Rectal smooth muscle tissue (tissue), 1 donor: ENCODE measurements around the gene MYLK.

Source experiments
- H3K27ac ChIP-seq: one replicate; pipeline ENCODE4 v1.7.0; 2013; ENCODE audit warnings: low read depth, low read length, inconsistent platforms
- H3K27me3 ChIP-seq: one replicate; pipeline ENCODE4 v1.7.0; 2013; ENCODE audit warnings: low read length; ENCODE audit not compliant: control insufficient read depth, insufficient read depth
- H3K36me3 ChIP-seq: one replicate; pipeline ENCODE4 v1.7.0; 2013; ENCODE audit warnings: low read length; ENCODE audit not compliant: control insufficient read depth, insufficient read depth
- H3K4me1 ChIP-seq: one replicate; pipeline ENCODE4 v1.7.0; 2013; ENCODE audit warnings: low read length; ENCODE audit not compliant: control insufficient read depth, insufficient read depth
- H3K4me3 ChIP-seq: one replicate; pipeline ENCODE4 v1.7.0; 2013; ENCODE audit warnings: low read length
- H3K9ac ChIP-seq: one replicate; pipeline ENCODE4 v1.7.0; 2013; ENCODE audit warnings: low read length

The MYLK gene

GRCh38 chr3:123872621-123873020 lies 11.5 kb downstream of the MYLK start:
- Histone ChIP-seq H3K36me3 (no peaks in the 10 kb centered on the region), H3K4me3 (no peak overlapping the region), H3K4me1 (no peaks in the 10 kb centered on the region), H3K27ac (no peak overlapping the region), H3K27me3 (no peaks in the 10 kb centered on the region), H3K9ac (no peak overlapping the region)

- no peak overlapping the region for H3K9ac ChIP-seq
- no peaks in the 10 kb centered on the region for H3K4me1 ChIP-seq
- H3K27ac ChIP-seq, result no peak overlapping the region
- H3K27me3 ChIP-seq, result no peaks in the 10 kb centered on the region
- no peaks in the 10 kb centered on the region for H3K36me3 ChIP-seq
- H3K4me3 ChIP-seq, result no peak overlapping the region
Measured at GRCh38 chr3:123871946-123872345, 12.2 kb downstream of the MYLK start.

GRCh38 chr3:123870033-123870432 lies 14.1 kb downstream of the MYLK start:
- Histone ChIP-seq H3K27ac (no peak overlapping the region), H3K36me3 (no peaks in the 10 kb centered on the region), H3K27me3 (no peaks in the 10 kb centered on the region), H3K4me1 (no peaks in the 10 kb centered on the region), H3K4me3 (no peak overlapping the region), H3K9ac (no peak overlapping the region)

GRCh38 chr3:123869165-123869564 lies 15.0 kb downstream of the MYLK start:
- no peaks in the 10 kb centered on the region for H3K4me1 ChIP-seq
- H3K4me3 ChIP-seq, result no peak overlapping the region
- H3K27ac ChIP-seq, result no peak overlapping the region
- H3K36me3 ChIP-seq, result no peaks in the 10 kb centered on the region
- H3K27me3 ChIP-seq, result no peaks in the 10 kb centered on the region
- no peak overlapping the region for H3K9ac ChIP-seq

- Histone ChIP-seq H3K4me3 (no peak overlapping the region), H3K9ac (no peak overlapping the region), H3K27me3 (no peaks in the 10 kb centered on the region), H3K27ac (no peak overlapping the region), H3K36me3 (no peaks in the 10 kb centered on the region), H3K4me1 (no peaks in the 10 kb centered on the region)
Measured at GRCh38 chr3:123864706-123865105, 19.4 kb downstream of the MYLK start.

- Histone ChIP-seq H3K27ac (no peak overlapping the region), H3K36me3 (no peaks in the 10 kb centered on the region), H3K9ac (no peak overlapping the region), H3K27me3 (no peaks in the 10 kb centered on the region), H3K4me3 (no peak overlapping the region), H3K4me1 (no peaks in the 10 kb centered on the region)
Measured at GRCh38 chr3:123862152-123862551, 22.0 kb downstream of the MYLK start.

- Histone ChIP-seq H3K9ac (no peak overlapping the region), H3K4me3 (no peak overlapping the region), H3K27me3 (no peaks in the 10 kb centered on the region), H3K4me1 (no peaks in the 10 kb centered on the region), H3K27ac (no peak overlapping the region), H3K36me3 (no peaks in the 10 kb centered on the region)
Measured at GRCh38 chr3:123861081-123861836, 22.9 kb downstream of the MYLK start.

- Histone ChIP-seq H3K27me3 (no peaks in the 10 kb centered on the region), H3K9ac (no peak overlapping the region), H3K4me1 (no peaks in the 10 kb centered on the region), H3K27ac (no peak overlapping the region), H3K4me3 (no peak overlapping the region), H3K36me3 (no peaks in the 10 kb centered on the region)
Measured at GRCh38 chr3:123859177-123859576, 25.0 kb downstream of the MYLK start.

- H3K27me3 ChIP-seq, result no peaks in the 10 kb centered on the region
- H3K4me3 ChIP-seq, result no peak overlapping the region
- H3K27ac ChIP-seq, result no peak overlapping the region
- no peaks in the 10 kb centered on the region for H3K4me1 ChIP-seq
- H3K9ac ChIP-seq, result no peak overlapping the region
- H3K36me3 ChIP-seq, result no peaks in the 10 kb centered on the region
Measured at GRCh38 chr3:123854905-123855304, 29.2 kb downstream of the MYLK start.

- H3K36me3 ChIP-seq, result no peaks in the 10 kb centered on the region
- H3K4me3 ChIP-seq, result no peak overlapping the region
- H3K4me1 ChIP-seq, result no peaks in the 10 kb centered on the region
- no peaks in the 10 kb centered on the region for H3K27me3 ChIP-seq
- H3K9ac ChIP-seq, result no peak overlapping the region
- no peak overlapping the region for H3K27ac ChIP-seq
Measured at GRCh38 chr3:123853686-123854372, 30.3 kb downstream of the MYLK start.

GRCh38 chr3:123847209-123847608 lies 36.9 kb downstream of the MYLK start:
- no peak overlapping the region for H3K27ac ChIP-seq
- no peaks in the 10 kb centered on the region for H3K36me3 ChIP-seq
- H3K4me3 ChIP-seq, result no peak overlapping the region
- H3K27me3 ChIP-seq, result no peaks in the 10 kb centered on the region
- no peak overlapping the region for H3K9ac ChIP-seq
- no peaks in the 10 kb centered on the region for H3K4me1 ChIP-seq

- no peaks in the 10 kb centered on the region for H3K27me3 ChIP-seq
- H3K9ac ChIP-seq, result no peak overlapping the region
- H3K4me3 ChIP-seq, result no peak overlapping the region
- no peak overlapping the region for H3K27ac ChIP-seq
- H3K4me1 ChIP-seq, result no peaks in the 10 kb centered on the region
- no peaks in the 10 kb centered on the region for H3K36me3 ChIP-seq
Measured at GRCh38 chr3:123843668-123844067, 40.5 kb downstream of the MYLK start.

GRCh38 chr3:123842711-123843110 lies 41.4 kb downstream of the MYLK start:
- Histone ChIP-seq H3K4me1 (no peaks in the 10 kb centered on the region), H3K4me3 (no peak overlapping the region), H3K36me3 (no peaks in the 10 kb centered on the region), H3K9ac (no peak overlapping the region), H3K27me3 (no peaks in the 10 kb centered on the region), H3K27ac (no peak overlapping the region)
